DOHH2 (cell line): ENCODE results near the gene DNAI4.

ENCODE experiments used
- CTCF ChIP-seq: fragments of 200-600 bp; sonication (generic); IDR thresholded peaks from one replicate; pipeline ENCODE4 v1.5.1; 2014; ENCODE audit warnings: antibody characterized with exemption, mild to moderate bottlenecking, low read depth, low read length; ENCODE audit not compliant: poor library complexity, severe bottlenecking
- EZH2phosphoT487 ChIP-seq: fragments of 200-600 bp; sonication (generic); IDR thresholded peaks from 2 replicates; pipeline ENCODE4 v1.6.1; 2017; ENCODE audit warnings: borderline replicate concordance, mild to moderate bottlenecking, antibody characterized with exemption, low read length, moderate library complexity, mixed read lengths

GRCh38 chr1:66778969-66779368, 145.7 kb downstream of the DNAI4 start:
- no peak for TF ChIP-seq CTCF
- TF ChIP-seq EZH2phosphoT487: no peak
